H1 (cell line): ENCODE measurements around the gene RPTN.
A peak's percentile ranks its signal among the peaks of the same experiment; 100 is the strongest.

Experiments
- EP300 ChIP-seq, 2 experiments: IDR thresholded peaks; 1 replicate in 1 of 2; 2 replicates in 1 of 2; pipeline ENCODE4 v1.6.1; 2011 to 2012; ENCODE audit warnings: low read depth in 2 of 2, low read length in 2 of 2, mild to moderate bottlenecking in 2 of 2, borderline replicate concordance in 1 of 2, inconsistent platforms in 1 of 2, moderate library complexity in 1 of 2
- RNF2 ChIP-seq: fragments of 200-900, 300-1000 bp; sonication (generic); IDR thresholded peaks from 2 replicates; pipeline ENCODE4 v1.7.1; 2016; ENCODE audit warnings: borderline replicate concordance, low read depth, mild to moderate bottlenecking, antibody characterized with exemption, low read length; ENCODE audit not compliant: poor library complexity, severe bottlenecking; ENCODE audit errors: missing control alignments
- ZNF274 ChIP-seq: IDR thresholded peaks from 2 replicates; pipeline ENCODE4 v1.7.0; 2012; ENCODE audit warnings: low read length, borderline replicate concordance; ENCODE audit errors: extremely low read depth
- TF ChIP-seq, protein P1 (sequence below), 3 experiments: IDR thresholded peaks; 1 replicate in 2 of 3; 2 replicates in 1 of 3; pipeline versions ENCODE4 v1.5.1 to v1.6.1; 2011; ENCODE audit warnings: low read length in 3 of 3, mild to moderate bottlenecking in 3 of 3, inconsistent platforms in 2 of 3, low read depth in 1 of 3, moderate library complexity in 1 of 3; ENCODE audit not compliant: insufficient read depth in 1 of 3; ENCODE audit errors: control extremely low read depth in 1 of 3
- TF ChIP-seq, protein P2 (sequence below): IDR thresholded peaks from 2 replicates; pipeline ENCODE4 v1.6.1; 2011; ENCODE audit warnings: low read depth, mild to moderate bottlenecking, low read length; ENCODE audit not compliant: insufficient read depth

- TF ChIP-seq, protein P1, sequence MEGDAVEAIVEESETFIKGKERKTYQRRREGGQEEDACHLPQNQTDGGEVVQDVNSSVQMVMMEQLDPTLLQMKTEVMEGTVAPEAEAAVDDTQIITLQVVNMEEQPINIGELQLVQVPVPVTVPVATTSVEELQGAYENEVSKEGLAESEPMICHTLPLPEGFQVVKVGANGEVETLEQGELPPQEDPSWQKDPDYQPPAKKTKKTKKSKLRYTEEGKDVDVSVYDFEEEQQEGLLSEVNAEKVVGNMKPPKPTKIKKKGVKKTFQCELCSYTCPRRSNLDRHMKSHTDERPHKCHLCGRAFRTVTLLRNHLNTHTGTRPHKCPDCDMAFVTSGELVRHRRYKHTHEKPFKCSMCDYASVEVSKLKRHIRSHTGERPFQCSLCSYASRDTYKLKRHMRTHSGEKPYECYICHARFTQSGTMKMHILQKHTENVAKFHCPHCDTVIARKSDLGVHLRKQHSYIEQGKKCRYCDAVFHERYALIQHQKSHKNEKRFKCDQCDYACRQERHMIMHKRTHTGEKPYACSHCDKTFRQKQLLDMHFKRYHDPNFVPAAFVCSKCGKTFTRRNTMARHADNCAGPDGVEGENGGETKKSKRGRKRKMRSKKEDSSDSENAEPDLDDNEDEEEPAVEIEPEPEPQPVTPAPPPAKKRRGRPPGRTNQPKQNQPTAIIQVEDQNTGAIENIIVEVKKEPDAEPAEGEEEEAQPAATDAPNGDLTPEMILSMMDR (IDR thresholded peaks at IDR 0.05; ENCODE audit: control extremely low read depth in 1 of 3, insufficient read depth in 1 of 3, low read depth in 1 of 3, low read length in 3 of 3) = peak in 2 of 3 experiments; percentile 60 to 61; a peak in 3 of 4 replicates
- TF ChIP-seq, protein P2, sequence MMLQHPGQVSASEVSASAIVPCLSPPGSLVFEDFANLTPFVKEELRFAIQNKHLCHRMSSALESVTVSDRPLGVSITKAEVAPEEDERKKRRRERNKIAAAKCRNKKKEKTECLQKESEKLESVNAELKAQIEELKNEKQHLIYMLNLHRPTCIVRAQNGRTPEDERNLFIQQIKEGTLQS = no peak
- TF ChIP-seq RNF2 (no peak), EP300 (IDR thresholded peaks at IDR 0.05; ENCODE audit: borderline replicate concordance in 1 of 2, low read depth in 2 of 2, low read length in 2 of 2) (no peak), ZNF274 (no peak)
Measured at GRCh38 chr1:152141971-152142584, 16.9 kb downstream of the RPTN start.
